DND-41 (cell line): Measurements from ENCODE around the gene LSS.

Source experiments
- ATAC-seq: fragments of 200-7000 bp; cut with Tn5 transposase; 3 replicates; pipeline ENCODE4 v1.9.1; 2021; ENCODE audit warnings: low read depth; ENCODE audit not compliant: insufficient read depth
- DNase-seq: peaks from one replicate; pipeline ENCODE4 v3.0.0-alpha.2; 2020
- H2AFZ ChIP-seq: 2 replicates; pipeline ENCODE4 v1.6.0; 2012; ENCODE audit warnings: low read depth, low read length
- H3K27ac ChIP-seq: 2 replicates; pipeline ENCODE4 v1.5.1; 2012; ENCODE audit warnings: low read length, inconsistent platforms
- H3K27me3 ChIP-seq: fragments of 200-600 bp; sonication (generic); 2 replicates; pipeline ENCODE4 v1.6.0; 2012; ENCODE audit warnings: low read length, mild to moderate bottlenecking, inconsistent platforms; ENCODE audit not compliant: insufficient read depth, poor library complexity
- H3K36me3 ChIP-seq: 2 replicates; pipeline ENCODE4 v1.5.1; 2012; ENCODE audit warnings: low read length, inconsistent platforms; ENCODE audit not compliant: insufficient read depth
- H3K4me1 ChIP-seq: 2 replicates; pipeline ENCODE4 v1.5.1; 2012; ENCODE audit warnings: mild to moderate bottlenecking, low read length; ENCODE audit not compliant: insufficient read depth
- H3K4me2 ChIP-seq: 2 replicates; pipeline ENCODE4 v1.6.0; 2012; ENCODE audit warnings: mild to moderate bottlenecking, moderate library complexity, low read length, inconsistent platforms; ENCODE audit not compliant: insufficient read depth
- H3K4me3 ChIP-seq, 2 experiments: fragments of 200-600 bp in 1 of 2; shearing (Covaris generic) in 1 of 2; 2 replicates each; pipeline ENCODE4 v1.5.1; 2012 to 2016; ENCODE audit warnings: inconsistent platforms in 2 of 2, low read length in 2 of 2, mild to moderate bottlenecking in 2 of 2, low read depth in 1 of 2, moderate library complexity in 1 of 2
- H3K79me2 ChIP-seq: 2 replicates; pipeline ENCODE4 v1.6.0; 2012; ENCODE audit warnings: low read length, inconsistent platforms; ENCODE audit not compliant: insufficient read depth
- H3K9ac ChIP-seq: 2 replicates; pipeline ENCODE4 v1.6.0; 2012; ENCODE audit warnings: low read depth, mild to moderate bottlenecking, inconsistent platforms, low read length, moderate library complexity
- H3K9me3 ChIP-seq: 2 replicates; pipeline ENCODE4 v1.5.1; 2012; ENCODE audit warnings: low read length, moderate library complexity, mild to moderate bottlenecking, inconsistent platforms; ENCODE audit not compliant: insufficient read depth, severe bottlenecking
- H4K20me1 ChIP-seq: 2 replicates; pipeline ENCODE4 v1.6.0; 2012; ENCODE audit warnings: low read length; ENCODE audit not compliant: insufficient read depth
- CTCF ChIP-seq: IDR thresholded peaks from 2 replicates; pipeline ENCODE4 v1.5.1; 2012; ENCODE audit warnings: borderline replicate concordance, low read length, moderate library complexity, mild to moderate bottlenecking; ENCODE audit not compliant: poor library complexity, severe bottlenecking; ENCODE audit errors: extremely low read depth
- EZH2 ChIP-seq: IDR thresholded peaks from 3 replicates; pipeline ENCODE4 v1.6.1; 2012; ENCODE audit warnings: borderline replicate concordance, low read depth, mild to moderate bottlenecking, moderate library complexity, low read length, inconsistent platforms; ENCODE audit not compliant: severe bottlenecking

Gene LSS

GRCh38 chr21:46155514-46156377 is 72.8 kb downstream of the LSS start, which contains the start of gene FTCD:
TSS of gene FTCD (minus strand) at chr21:46155579. CDS start at chr21:46155523, 56 bp downstream.
- Histone ChIP-seq H3K9ac (no peak within 1 kb of the TSS), H3K27me3 (no peaks in the 10 kb centered on the region), H3K4me1 (no peaks in the 10 kb centered on the region), H3K9me3 (no peaks in the 10 kb centered on the region), H3K36me3 (no peaks in the 10 kb centered on the region), H2AFZ (no peak within 1 kb of the TSS), H3K4me3 (no peak within 1 kb of the TSS), H4K20me1 (peaks cover 3% of the 10 kb centered on the region; the same call in 1 of the 2 replicates), H3K27ac (no peak within 1 kb of the TSS), H3K79me2 (no peaks in the 10 kb centered on the region), H3K4me2 (no peak within 1 kb of the TSS)
- ATAC-seq (no peak), DNase-seq (no peak)
- TF ChIP-seq CTCF (no peak), EZH2 (no peak)

- Histone ChIP-seq H3K9me3 (no peaks in the 10 kb centered on the region), H3K36me3 (no peaks in the 10 kb centered on the region), H3K4me1 (no peaks in the 10 kb centered on the region)
These were observed 73.5 kb downstream of the LSS start for GRCh38 chr21:46154955-46155513.

GRCh38 chr21:46154155-46154954 is 74.2 kb downstream of the LSS start:
- peaks cover 3% of the 10 kb centered on the region; the same call in 1 of the 2 replicates for H4K20me1 ChIP-seq
- no peak for DNase-seq
- ATAC-seq = no peak
- no peak overlapping the region for H3K4me3 ChIP-seq
- H3K9ac ChIP-seq = no peak overlapping the region
- H3K36me3 ChIP-seq = no peaks in the 10 kb centered on the region
- no peak overlapping the region for H2AFZ ChIP-seq
- no peak overlapping the region for H3K4me2 ChIP-seq
- no peak overlapping the region for H3K27ac ChIP-seq
- H3K4me1 ChIP-seq = no peaks in the 10 kb centered on the region
- no peaks in the 10 kb centered on the region for H3K79me2 ChIP-seq
- no peaks in the 10 kb centered on the region for H3K9me3 ChIP-seq
- H3K27me3 ChIP-seq = no peaks in the 10 kb centered on the region
- no peak for TF ChIP-seq EZH2
- TF ChIP-seq CTCF = no peak

More at GRCh38 chr21:46154955-46155513, 73.5 kb downstream of the LSS start:
- H3K4me3 ChIP-seq = no peak overlapping the region
- ATAC-seq = no peak
- no peak overlapping the region for H3K9ac ChIP-seq
- no peak for DNase-seq
- no peak overlapping the region for H2AFZ ChIP-seq
- H4K20me1 ChIP-seq = peaks cover 3% of the 10 kb centered on the region; the same call in 1 of the 2 replicates
- no peaks in the 10 kb centered on the region for H3K79me2 ChIP-seq
- H3K4me2 ChIP-seq = no peak overlapping the region
- H3K27ac ChIP-seq = no peak overlapping the region
- TF ChIP-seq CTCF (no peak), EZH2 (no peak)
- H3K27me3 ChIP-seq = no peaks in the 10 kb centered on the region
